Thymus (tissue), 2 donors: ENCODE results near the gene PCNT. TPM values are rescaled to one million over a fixed set of nuclear protein-coding genes. Genes with fewer than 3 reads are reported as not detected.

Experiments
- polyA plus RNA-seq: library from polyadenylated mRNA; stranded (reverse); fragments of 200-250 nt; gene quantifications from one replicate; pipeline ENCODE4 v1.2.3, GENCODE V29; 2013
- total RNA-seq: library from RNA; stranded (reverse); fragments of 120-200 nt; gene quantifications from one replicate; pipeline ENCODE4 v1.2.4, GENCODE V29; 2013
- donor health status: healthy.

PCNT gene
- total and polyA plus RNA-seq, 2 donors = 16.7 to 20.7 TPM

Other genes with a start within 250 kb of the PCNT start
- 55.2 TPM for gene COL6A2, start 226.0 kb upstream of the PCNT start, total RNA-seq
- 182 TPM for gene COL6A2, start 226.0 kb upstream of the PCNT start, polyA plus RNA-seq
- 0.09 TPM for gene FTCD, start 168.6 kb upstream of the PCNT start, total RNA-seq
- 1.6 TPM for gene FTCD, start 168.6 kb upstream of the PCNT start, polyA plus RNA-seq
- 4.8 TPM for gene SPATC1L, start 139.7 kb upstream of the PCNT start, total RNA-seq
- gene SPATC1L, start 139.7 kb upstream of the PCNT start, polyA plus RNA-seq = 9.6 TPM
- gene LSS, start 95.4 kb upstream of the PCNT start, total RNA-seq = 15.4 TPM
- gene LSS, start 95.4 kb upstream of the PCNT start, polyA plus RNA-seq = 14.9 TPM
- 38.1 TPM for gene MCM3AP, start 38.5 kb upstream of the PCNT start, total RNA-seq
- 80.4 TPM for gene MCM3AP, start 38.5 kb upstream of the PCNT start, polyA plus RNA-seq
- 17.2 TPM for gene YBEY, start 37.8 kb upstream of the PCNT start, total RNA-seq
- gene YBEY, start 37.8 kb upstream of the PCNT start, polyA plus RNA-seq = 27.8 TPM
- 7.3 TPM for gene C21orf58, start 286 bp upstream of the PCNT start, total RNA-seq
- 3.4 TPM for gene C21orf58, start 286 bp upstream of the PCNT start, polyA plus RNA-seq
- gene DIP2A, start 134.7 kb downstream of the PCNT start, total RNA-seq = 11.9 TPM
- gene DIP2A, start 134.7 kb downstream of the PCNT start, polyA plus RNA-seq = 53.1 TPM